22Rv1 (cell line): ENCODE data around the gene PADI3.

Experiments used
- H3K27ac ChIP-seq: fragments of 450-650 bp; 2 replicates; pipeline ENCODE4 v1.5.1; 2017
- CTCF ChIP-seq: fragments of 450-650 bp; IDR thresholded peaks from 2 replicates; pipeline ENCODE4 v1.5.1; 2017; ENCODE audit warnings: mild to moderate bottlenecking
- ZFX ChIP-seq: fragments of 450-650 bp; IDR thresholded peaks from 2 replicates; pipeline ENCODE4 v1.6.1; 2017; ENCODE audit warnings: antibody characterized with exemption, borderline replicate concordance

The PADI3 gene

GRCh38 chr1:17281775-17282181, 32.9 kb downstream of the PADI3 start:
- no peak for TF ChIP-seq ZFX
- no peak for TF ChIP-seq CTCF
- no peak overlapping the region for H3K27ac ChIP-seq

- no peak overlapping the region for H3K27ac ChIP-seq
- no peak for TF ChIP-seq CTCF
- TF ChIP-seq ZFX: no peak
These were observed 33.9 kb downstream of the PADI3 start for GRCh38 chr1:17282836-17283235.

GRCh38 chr1:17286646-17287045, 37.7 kb downstream of the PADI3 start:
- H3K27ac ChIP-seq: no peak overlapping the region
- TF ChIP-seq ZFX (no peak), CTCF (no peak)

- no peak for TF ChIP-seq CTCF
- no peak for TF ChIP-seq ZFX
- H3K27ac ChIP-seq: no peak overlapping the region
These were observed 38.4 kb downstream of the PADI3 start for GRCh38 chr1:17287130-17287776.

GRCh38 chr1:17289721-17290120, 40.8 kb downstream of the PADI3 start:
- H3K27ac ChIP-seq: no peak overlapping the region
- TF ChIP-seq ZFX (no peak), CTCF (no peak)

GRCh38 chr1:17290553-17290952, 41.7 kb downstream of the PADI3 start:
- TF ChIP-seq ZFX (no peak), CTCF (no peak)
- H3K27ac ChIP-seq: no peak overlapping the region

- TF ChIP-seq ZFX (no peak), CTCF (no peak)
- H3K27ac ChIP-seq: no peak overlapping the region
These were observed 43.6 kb downstream of the PADI3 start for GRCh38 chr1:17292299-17293160.
